ENCODE data around the gene PCDHA4. TPM values are rescaled to one million over a fixed set of nuclear protein-coding genes. Genes with fewer than 3 reads are reported as not detected.
"Not testable (repeated sequence)": the region's sequence is repeated elsewhere in the genome, so short reads cannot be mapped to it uniquely, and the experiment has no call there.

The PCDHA4 gene
- total RNA-seq, 1 experiment from 2014 or later, result 3.1 TPM

DNA sequence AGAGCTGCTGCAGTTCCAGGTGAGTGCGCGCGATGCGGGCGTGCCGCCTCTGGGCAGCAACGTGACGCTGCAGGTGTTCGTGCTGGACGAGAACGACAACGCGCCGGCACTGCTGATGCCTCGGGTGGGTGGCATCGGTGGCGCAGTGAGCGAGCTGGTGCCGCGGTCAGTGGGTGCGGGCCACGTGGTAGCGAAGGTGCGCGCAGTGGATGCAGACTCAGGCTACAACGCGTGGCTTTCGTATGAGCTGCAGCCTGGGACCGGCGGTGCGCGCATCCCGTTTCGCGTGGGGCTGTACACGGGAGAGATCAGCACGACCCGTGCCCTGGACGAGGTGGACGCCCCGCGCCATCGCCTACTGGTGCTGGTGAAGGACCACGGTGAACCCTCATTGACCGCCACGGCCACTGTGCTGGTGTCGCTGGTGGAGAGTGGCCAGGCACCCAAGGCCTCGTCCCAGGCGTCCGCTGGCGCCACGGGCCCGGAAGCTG lies 4.0 kb upstream of the PCDHA4 start:
- no peaks in the 10 kb centered on the region for H3K27me3 ChIP-seq (ENCODE audit: control insufficient read depth, insufficient read depth, low read length)
- H3K9me3 ChIP-seq (ENCODE audit: control insufficient read depth, insufficient read depth, low read depth, low read length), result peaks cover 28% of the 10 kb centered on the region
- DNase-seq (ENCODE audit: low read depth, low spot score) (no peak), ATAC-seq (no peak)
- intact Hi-C loops (cut with micrococcal nuclease; ENCODE audit: unreplicated experiment), result no loop called here
- H3K4me1 ChIP-seq (ENCODE audit: control insufficient read depth, insufficient read depth, low read length), result no peaks in the 10 kb centered on the region
- BruUV-seq (replicated peaks), result no TSS peak
- TF ChIP-seq, protein P1, sequence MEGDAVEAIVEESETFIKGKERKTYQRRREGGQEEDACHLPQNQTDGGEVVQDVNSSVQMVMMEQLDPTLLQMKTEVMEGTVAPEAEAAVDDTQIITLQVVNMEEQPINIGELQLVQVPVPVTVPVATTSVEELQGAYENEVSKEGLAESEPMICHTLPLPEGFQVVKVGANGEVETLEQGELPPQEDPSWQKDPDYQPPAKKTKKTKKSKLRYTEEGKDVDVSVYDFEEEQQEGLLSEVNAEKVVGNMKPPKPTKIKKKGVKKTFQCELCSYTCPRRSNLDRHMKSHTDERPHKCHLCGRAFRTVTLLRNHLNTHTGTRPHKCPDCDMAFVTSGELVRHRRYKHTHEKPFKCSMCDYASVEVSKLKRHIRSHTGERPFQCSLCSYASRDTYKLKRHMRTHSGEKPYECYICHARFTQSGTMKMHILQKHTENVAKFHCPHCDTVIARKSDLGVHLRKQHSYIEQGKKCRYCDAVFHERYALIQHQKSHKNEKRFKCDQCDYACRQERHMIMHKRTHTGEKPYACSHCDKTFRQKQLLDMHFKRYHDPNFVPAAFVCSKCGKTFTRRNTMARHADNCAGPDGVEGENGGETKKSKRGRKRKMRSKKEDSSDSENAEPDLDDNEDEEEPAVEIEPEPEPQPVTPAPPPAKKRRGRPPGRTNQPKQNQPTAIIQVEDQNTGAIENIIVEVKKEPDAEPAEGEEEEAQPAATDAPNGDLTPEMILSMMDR (IDR thresholded peaks at IDR 0.05), result no peak
- TF ChIP-seq SIN3A (IDR thresholded peaks at IDR 0.05; ENCODE audit: borderline replicate concordance, insufficient read depth, low read depth, low read length) (no peak), TCF7L2 (IDR thresholded peaks at IDR 0.05; ENCODE audit: low read depth, low read length) (no peak), POLR2AphosphoS5 (IDR thresholded peaks at IDR 0.05; ENCODE audit: low read depth, low read length) (no peak)
- TF ChIP-seq, protein P2, sequence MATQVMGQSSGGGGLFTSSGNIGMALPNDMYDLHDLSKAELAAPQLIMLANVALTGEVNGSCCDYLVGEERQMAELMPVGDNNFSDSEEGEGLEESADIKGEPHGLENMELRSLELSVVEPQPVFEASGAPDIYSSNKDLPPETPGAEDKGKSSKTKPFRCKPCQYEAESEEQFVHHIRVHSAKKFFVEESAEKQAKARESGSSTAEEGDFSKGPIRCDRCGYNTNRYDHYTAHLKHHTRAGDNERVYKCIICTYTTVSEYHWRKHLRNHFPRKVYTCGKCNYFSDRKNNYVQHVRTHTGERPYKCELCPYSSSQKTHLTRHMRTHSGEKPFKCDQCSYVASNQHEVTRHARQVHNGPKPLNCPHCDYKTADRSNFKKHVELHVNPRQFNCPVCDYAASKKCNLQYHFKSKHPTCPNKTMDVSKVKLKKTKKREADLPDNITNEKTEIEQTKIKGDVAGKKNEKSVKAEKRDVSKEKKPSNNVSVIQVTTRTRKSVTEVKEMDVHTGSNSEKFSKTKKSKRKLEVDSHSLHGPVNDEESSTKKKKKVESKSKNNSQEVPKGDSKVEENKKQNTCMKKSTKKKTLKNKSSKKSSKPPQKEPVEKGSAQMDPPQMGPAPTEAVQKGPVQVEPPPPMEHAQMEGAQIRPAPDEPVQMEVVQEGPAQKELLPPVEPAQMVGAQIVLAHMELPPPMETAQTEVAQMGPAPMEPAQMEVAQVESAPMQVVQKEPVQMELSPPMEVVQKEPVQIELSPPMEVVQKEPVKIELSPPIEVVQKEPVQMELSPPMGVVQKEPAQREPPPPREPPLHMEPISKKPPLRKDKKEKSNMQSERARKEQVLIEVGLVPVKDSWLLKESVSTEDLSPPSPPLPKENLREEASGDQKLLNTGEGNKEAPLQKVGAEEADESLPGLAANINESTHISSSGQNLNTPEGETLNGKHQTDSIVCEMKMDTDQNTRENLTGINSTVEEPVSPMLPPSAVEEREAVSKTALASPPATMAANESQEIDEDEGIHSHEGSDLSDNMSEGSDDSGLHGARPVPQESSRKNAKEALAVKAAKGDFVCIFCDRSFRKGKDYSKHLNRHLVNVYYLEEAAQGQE (IDR thresholded peaks at IDR 0.05; ENCODE audit: insufficient read depth in 1 of 2, low read depth in 2 of 2, low read length in 1 of 2), result no peak
- no peak overlapping the region for H3K4me3 ChIP-seq (ENCODE audit: low read depth in 2 of 2, low read length in 2 of 2)
- ChIA-PET POLR2A (no interaction called here), CTCF (no interaction called here)
- in situ Hi-C loops (cut with HindIII; ENCODE audit: low pct_unique_long_range_greater_than_20kb, low sequenced_read_pairs), result no loop called here
- no peak overlapping the region for H3K27ac ChIP-seq (ENCODE audit: low read length)
- H3K36me3 ChIP-seq (ENCODE audit: control insufficient read depth, insufficient read depth, low read length), result no peaks in the 10 kb centered on the region

- BruUV-seq (replicated peaks); in situ Hi-C loops (cut with HindIII; ENCODE audit: low pct_unique_long_range_greater_than_20kb, low sequenced_read_pairs); intact Hi-C loops (cut with micrococcal nuclease; ENCODE audit: unreplicated experiment); DNase-seq (ENCODE audit: low read depth, low spot score); H3K4me1 ChIP-seq (ENCODE audit: control insufficient read depth, insufficient read depth, low read length); H3K4me3 ChIP-seq (ENCODE audit: low read depth in 2 of 2, low read length in 2 of 2); H3K27ac ChIP-seq (ENCODE audit: low read length); H3K9me3 ChIP-seq (ENCODE audit: control insufficient read depth, insufficient read depth, low read depth, low read length); H3K36me3 ChIP-seq (ENCODE audit: control insufficient read depth, insufficient read depth, low read length); CTCF ChIA-PET; H3K27me3 ChIP-seq (ENCODE audit: control insufficient read depth, insufficient read depth, low read length); ATAC-seq; POLR2A ChIA-PET: not testable (repeated sequence)
Measured at GRCh38 chr5:140808241-140808888, 1.5 kb downstream of the PCDHA4 start.

DNA sequence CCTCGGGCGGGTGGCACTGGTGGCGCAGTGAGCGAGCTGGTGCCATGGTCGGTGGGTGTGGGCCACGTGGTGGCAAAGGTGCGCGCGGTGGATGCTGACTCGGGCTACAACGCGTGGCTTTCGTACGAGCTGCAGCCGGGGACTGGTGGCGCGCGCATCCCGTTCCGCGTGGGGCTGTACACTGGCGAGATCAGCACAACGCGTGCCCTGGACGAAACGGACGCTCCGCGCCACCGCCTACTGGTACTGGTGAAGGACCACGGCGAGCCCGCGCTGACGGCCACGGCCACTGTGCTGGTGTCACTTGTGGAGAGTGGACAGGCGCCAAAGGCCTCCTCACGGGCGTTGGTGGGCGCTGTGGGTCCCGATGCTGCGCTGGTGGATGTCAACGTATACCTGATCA lies 2.0 kb downstream of the PCDHA4 start:
- intact Hi-C loops (cut with micrococcal nuclease; ENCODE audit: unreplicated experiment) (no loop called here), in situ Hi-C loops (cut with HindIII; ENCODE audit: low pct_unique_long_range_greater_than_20kb, low sequenced_read_pairs) (no loop called here)
- no peak for ATAC-seq

More for the DNA sequence above, 2.0 kb downstream of the PCDHA4 start:
- Histone ChIP-seq H3K36me3 (ENCODE audit: control insufficient read depth, insufficient read depth, low read length) (no peaks in the 10 kb centered on the region), H3K4me3 (ENCODE audit: low read depth in 2 of 2, low read length in 2 of 2) (no peak overlapping the region), H3K27ac (ENCODE audit: low read length) (no peak overlapping the region), H3K4me1 (ENCODE audit: control insufficient read depth, insufficient read depth, low read length) (no peaks in the 10 kb centered on the region), H3K9me3 (ENCODE audit: control insufficient read depth, insufficient read depth, low read depth, low read length) (peaks cover 3% of the 10 kb centered on the region; the same call in 1 of the 2 replicates), H3K27me3 (ENCODE audit: control insufficient read depth, insufficient read depth, low read length) (no peaks in the 10 kb centered on the region)
- no TSS peak for BruUV-seq (replicated peaks)
- no peak for DNase-seq (ENCODE audit: low read depth, low spot score)
- ChIA-PET CTCF (no interaction called here), POLR2A (no interaction called here)
- no peak for TF ChIP-seq POLR2AphosphoS5 (IDR thresholded peaks at IDR 0.05; ENCODE audit: low read depth, low read length)
- TF ChIP-seq, protein P1 (IDR thresholded peaks at IDR 0.05), result no peak
- no peak for TF ChIP-seq TCF7L2 (IDR thresholded peaks at IDR 0.05; ENCODE audit: low read depth, low read length)
- TF ChIP-seq, protein P2 (IDR thresholded peaks at IDR 0.05; ENCODE audit: insufficient read depth in 1 of 2, low read depth in 2 of 2, low read length in 1 of 2), result no peak
